Left forelimb (tissue), 1 donor: Measurements from ENCODE around the gene MAN1A1.

ENCODE experiments used
- DNase-seq: peaks from one replicate; pipeline ENCODE4 v3.0.0-alpha.2; 2018; ENCODE audit warnings: low spot score

MAN1A1 gene

GRCh38 chr6:119234457-119234856 lies 115.1 kb downstream of the MAN1A1 start:
- no peak for DNase-seq

DNA sequence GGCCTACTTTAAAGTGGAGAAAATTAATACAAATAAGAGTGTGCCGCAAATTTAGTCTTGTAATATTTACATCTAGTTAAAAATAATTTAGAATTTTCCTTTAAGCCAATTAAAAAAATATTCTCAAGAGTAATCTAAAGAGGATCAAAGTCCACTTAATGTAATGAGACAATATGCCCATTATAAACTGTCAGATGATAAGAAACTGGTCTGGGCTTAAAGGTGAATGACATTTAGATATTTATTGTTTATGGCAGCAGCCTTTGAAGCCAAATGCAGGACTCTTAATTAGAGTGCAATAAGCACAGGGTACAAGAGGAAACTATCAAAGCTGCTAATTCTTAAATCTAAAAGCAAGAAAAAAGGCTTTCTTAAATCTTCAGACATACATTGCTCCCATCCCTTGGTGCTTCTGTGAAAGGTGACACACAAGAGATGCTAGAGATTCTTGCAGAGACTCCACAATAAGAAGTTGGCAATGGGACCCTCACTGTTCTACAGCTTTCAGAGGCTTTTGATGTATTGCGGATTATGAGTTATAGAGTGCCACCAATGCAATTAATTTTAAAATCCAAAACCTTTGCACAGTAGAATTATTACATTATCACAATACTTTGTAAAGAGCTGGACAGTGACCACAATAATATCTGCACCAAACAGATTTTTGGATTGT lies 116.1 kb downstream of the MAN1A1 start:
- DNase-seq: no peak

GRCh38 chr6:119231394-119231793 lies 118.2 kb downstream of the MAN1A1 start:
- no peak for DNase-seq

DNA sequence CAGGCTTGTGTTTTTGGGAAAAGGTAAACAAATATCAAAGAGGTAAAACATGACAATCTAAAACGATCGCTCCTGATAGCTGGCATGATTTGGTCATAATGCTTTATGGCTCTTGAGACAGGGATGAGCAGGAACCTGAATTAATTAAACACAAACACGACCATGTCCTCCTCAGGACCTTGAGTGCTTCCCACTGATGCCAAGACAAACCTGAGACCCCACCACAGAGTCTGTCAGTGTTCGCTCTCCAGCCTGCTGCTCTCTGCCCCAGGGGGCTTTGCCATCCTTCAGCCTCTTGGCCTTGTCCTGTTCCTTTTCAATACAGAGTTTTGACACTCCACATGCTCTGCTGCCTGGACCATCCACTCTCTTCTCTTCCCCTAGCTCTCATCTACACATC lies 119.4 kb downstream of the MAN1A1 start:
- no peak for DNase-seq

GRCh38 chr6:119227377-119227776 lies 122.2 kb downstream of the MAN1A1 start:
- DNase-seq: no peak

DNA sequence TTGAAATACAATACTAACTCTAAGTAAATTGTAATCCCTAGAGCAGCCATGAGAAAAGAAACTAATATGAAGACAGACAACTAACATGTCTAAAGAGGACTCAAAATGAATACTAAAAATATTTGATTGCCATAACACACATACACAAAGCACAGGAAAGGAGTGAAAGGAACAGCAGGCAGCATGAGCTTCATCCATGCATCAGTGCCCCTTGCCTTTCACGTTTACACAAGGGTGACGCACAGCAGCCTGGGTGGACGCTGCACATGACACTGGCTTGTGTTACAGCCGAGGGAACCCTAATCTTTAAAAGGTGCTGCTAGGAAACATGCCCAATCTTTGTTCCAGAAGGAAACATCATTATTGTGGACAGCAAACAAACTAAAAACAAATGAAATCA lies 123.5 kb downstream of the MAN1A1 start:
- no peak for DNase-seq

DNA sequence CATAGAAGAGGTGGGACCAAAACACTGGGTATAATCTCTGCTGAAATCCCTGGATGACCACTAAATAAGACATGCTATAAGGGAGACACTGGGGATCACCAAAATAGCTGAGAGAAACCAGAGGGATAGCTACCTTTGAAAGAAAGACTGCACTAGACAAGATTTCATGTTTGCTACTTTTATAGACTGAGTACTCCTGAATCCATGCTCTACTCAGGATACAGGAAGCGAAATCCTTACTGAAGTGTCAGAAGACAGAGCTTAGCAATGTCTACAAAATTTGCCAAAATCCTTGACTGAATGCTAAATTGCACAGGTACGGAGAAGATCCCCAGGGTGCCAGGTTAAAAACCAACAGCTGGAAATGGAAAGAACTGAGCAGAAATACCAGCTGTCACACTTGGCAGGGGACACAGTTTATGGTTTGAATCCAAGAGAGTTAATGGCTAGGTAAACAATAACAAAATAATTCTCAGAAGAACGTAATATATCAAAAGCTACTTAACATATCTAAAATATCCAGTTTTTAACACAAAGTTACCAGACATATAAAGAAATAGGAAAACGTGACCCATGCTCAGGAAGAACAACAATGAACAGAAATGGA lies 125.4 kb downstream of the MAN1A1 start:
- no peak for DNase-seq

GRCh38 chr6:119220452-119220851 lies 129.1 kb downstream of the MAN1A1 start:
- DNase-seq: no peak

DNA sequence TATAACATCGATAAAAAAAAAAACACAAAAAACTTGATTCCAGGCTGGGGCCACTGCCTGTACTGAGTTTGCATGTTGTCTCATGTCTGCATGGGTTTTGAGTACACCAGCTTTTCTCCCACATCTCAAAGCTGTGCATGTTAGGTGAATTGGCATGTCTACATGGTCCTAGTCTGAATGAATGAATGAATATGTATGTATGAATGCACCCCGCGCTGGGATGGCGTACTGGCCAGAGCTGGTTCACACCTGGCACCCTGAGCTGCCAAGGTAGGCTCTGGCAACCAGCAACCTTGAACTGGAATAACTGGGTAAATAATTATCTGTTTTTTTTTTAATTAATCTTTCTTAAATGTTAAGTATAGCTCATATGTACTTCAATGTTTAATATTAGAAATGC lies 131.0 kb downstream of the MAN1A1 start:
- no peak for DNase-seq

DNA sequence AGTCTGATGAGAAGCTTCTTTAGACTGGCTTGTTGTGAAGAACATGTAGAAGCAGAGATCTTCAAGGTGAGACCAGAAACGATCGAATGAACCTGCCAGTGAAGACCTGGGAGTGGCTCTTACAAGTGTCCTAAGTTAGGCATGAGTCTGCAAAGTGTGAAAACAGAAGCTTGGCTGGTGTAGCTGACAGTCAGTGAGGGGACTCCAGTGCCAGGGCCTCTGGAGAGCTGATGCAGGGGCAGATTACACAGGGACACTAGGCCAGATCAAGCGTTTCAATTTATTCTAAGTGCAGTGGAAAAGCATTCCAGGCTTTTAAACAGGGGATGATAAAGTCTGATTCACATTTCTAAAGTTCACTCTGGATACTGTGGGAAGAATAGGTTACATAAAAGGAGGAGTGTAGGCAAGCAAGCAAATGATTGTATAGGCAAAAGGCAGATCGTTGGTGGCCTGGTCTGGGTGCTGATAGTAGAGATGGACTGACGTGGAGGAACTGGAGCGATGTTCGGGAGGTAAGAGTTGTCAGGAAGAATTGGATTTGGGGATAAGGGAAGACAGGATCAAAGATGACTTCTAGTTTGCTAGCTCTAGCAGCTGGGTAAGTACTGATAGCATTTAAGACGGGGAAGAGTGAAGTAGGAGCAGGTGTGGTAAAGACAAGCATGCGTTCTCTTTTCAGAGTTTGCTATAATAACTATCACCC lies 133.5 kb downstream of the MAN1A1 start:
- DNase-seq: no peak

GRCh38 chr6:119215309-119215708 lies 134.3 kb downstream of the MAN1A1 start:
- no peak for DNase-seq

DNA sequence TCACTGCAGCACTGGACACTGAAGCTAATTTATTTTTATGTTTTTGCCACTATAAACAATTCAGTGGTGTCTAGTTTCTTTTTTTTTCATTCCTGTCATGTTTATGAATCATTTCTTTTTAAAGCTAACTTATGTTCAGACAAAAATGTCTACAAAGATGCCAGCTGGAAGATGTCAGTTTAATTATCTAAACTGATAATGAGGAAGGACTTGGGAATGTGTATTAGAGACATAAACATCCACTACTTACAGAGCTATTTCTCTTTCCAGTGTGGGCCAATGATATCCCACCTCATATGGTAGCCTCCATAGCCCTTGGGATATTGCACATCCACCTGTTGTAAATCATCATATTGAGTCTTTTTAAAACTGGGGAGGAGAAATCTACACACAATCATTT lies 139.0 kb downstream of the MAN1A1 start:
- DNase-seq: no peak

- DNase-seq: no peak
Measured at GRCh38 chr6:119209452-119210205, 139.9 kb downstream of the MAN1A1 start.

GRCh38 chr6:119207971-119208725 lies 141.4 kb downstream of the MAN1A1 start:
- no peak for DNase-seq

GRCh38 chr6:119207327-119207726 lies 142.2 kb downstream of the MAN1A1 start:
- DNase-seq: no peak

DNA sequence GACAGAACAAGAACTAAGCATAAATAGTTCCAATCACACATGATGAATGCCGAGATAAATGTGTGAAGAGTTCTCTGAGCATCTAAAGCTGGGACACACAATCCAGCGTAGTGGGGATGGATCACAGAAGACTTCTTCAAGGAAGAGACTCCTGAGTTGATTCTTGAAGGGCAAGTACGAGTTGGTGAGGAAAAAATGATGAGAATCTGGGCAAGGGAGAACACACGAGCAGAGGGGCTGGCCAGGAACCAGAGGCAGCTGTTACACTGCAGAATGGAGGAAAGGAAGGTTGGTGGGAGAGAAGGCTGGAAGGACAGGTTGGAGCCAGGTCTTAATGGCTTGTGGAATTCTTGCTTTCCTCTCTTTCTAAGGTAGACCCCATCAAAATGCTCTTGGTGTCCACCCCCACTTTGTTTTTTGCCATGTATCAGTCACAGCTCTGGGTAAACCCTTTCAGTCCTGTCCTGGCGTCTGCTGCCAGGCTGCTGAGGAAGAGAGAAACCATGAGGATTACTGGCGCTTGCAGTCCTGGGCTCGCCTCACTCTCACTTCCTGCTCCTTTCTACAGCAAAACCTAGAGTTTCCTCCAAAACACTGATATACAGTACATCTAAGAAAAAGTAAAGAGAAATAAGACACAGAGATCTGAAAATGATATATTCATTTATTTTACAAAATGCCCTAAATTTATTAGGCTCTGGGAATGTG lies 143.5 kb downstream of the MAN1A1 start:
- DNase-seq: no peak

- DNase-seq: no peak
Measured at GRCh38 chr6:119204719-119205118, 144.8 kb downstream of the MAN1A1 start.

DNA sequence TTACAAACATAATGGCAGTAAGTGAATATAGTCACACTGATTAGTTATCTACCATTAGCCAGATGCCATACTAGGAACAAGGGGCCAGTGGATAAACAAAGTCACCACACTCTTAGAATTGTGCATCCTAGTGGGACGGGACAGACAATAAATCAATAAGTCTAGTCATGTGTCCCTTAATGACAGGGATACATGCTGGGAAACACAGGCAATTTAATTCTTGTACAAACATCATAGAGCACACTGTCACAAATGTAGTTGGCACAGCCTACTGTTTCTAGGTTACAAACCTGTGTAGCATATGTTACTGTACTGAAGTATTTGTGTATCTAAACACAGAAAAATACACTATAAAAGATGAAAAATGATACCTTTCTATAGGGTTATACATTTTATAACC lies 148.1 kb downstream of the MAN1A1 start:
- no peak for DNase-seq

DNA sequence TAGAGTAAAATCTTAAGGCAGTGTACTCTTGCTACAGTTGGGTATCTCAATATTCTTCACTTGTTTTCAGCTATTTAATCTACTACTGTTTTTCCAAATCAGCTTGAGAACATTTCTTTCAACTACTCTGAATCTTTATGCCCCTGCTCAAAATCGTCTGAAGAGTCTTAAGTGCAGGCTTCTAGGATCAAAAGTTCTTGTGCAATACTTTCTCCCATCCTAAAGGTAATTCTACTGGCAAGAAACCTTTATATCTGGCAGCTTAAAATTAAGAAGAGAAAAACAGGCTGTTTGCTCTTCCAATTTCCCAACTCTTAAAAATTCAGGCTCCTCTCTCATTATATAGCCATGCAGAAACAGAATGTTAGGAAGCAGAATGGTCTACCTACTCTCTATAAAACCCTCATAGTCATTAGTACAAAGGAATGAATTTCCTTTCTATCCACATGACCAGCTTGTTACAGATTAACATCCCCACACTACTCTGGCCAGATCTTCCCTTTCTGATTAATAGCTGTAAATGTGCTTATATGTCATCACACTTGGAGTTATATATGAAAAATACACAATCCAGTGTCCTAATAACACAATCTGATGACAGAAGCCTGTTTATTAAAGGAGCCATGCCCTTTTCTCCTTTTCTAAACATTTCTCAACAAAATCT lies 148.9 kb downstream of the MAN1A1 start:
- DNase-seq: no peak

- no peak for DNase-seq
Measured at GRCh38 chr6:119197271-119197670, 152.3 kb downstream of the MAN1A1 start.

GRCh38 chr6:119196715-119197114 lies 152.8 kb downstream of the MAN1A1 start:
- DNase-seq: no peak
